IMR-90 (cell line): ENCODE data around the gene GPR183. TPM values are rescaled to one million over a fixed set of nuclear protein-coding genes. Genes with fewer than 3 reads are reported as not detected.

ENCODE experiments used
- ATAC-seq: fragments of 200-7000 bp; cut with Tn5 transposase; 2 replicates; pipeline ENCODE4 v1.9.1; 2020; ENCODE audit warnings: low read depth, mild to moderate bottlenecking, moderate library complexity
- BruUV-seq: library from RNA; stranded (reverse); fragments of 400-500 nt; replicated peaks from 2 replicates; lab custom pipeline; 2021; lab: Mats Ljungman, UMichigan
- CTCF ChIA-PET: fragments of 300-600 bp; formaldehyde crosslinking; extraction: SDS; loops from one replicate; lab custom pipeline; 2021; ENCODE audit warnings: antibody characterized with exemption; lab: Yijun Ruan, JAX
- POLR2A ChIA-PET: fragments of 300-600 bp; sonication (Branson Sonifier 250); formaldehyde crosslinking; loops from one replicate; lab custom pipeline; 2022; ENCODE audit warnings: antibody characterized with exemption; ENCODE audit not compliant: unreplicated experiment; lab: Charles Lee
- DNase-seq: peaks from one replicate; pipeline ENCODE4 v3.0.0; 2013
- H2AFZ ChIP-seq: replicated peaks from 2 replicates; pipeline ENCODE3; 2013; ENCODE audit warnings: low read length, mild to moderate bottlenecking; ENCODE audit not compliant: poor library complexity
- H2AK5ac ChIP-seq: 2 replicates; pipeline ENCODE4 v1.6.1; 2013; ENCODE audit warnings: low read depth, low read length, inconsistent platforms
- H2AK9ac ChIP-seq: replicated peaks from 2 replicates; pipeline ENCODE3; 2013; ENCODE audit warnings: mild to moderate bottlenecking, low read depth, low read length, moderate library complexity; ENCODE audit not compliant: poor library complexity
- H2BK120ac ChIP-seq: 2 replicates; pipeline ENCODE4 v1.6.1; 2013; ENCODE audit warnings: low read depth, low read length, inconsistent platforms
- H2BK15ac ChIP-seq: 3 replicates; pipeline ENCODE4 v1.6.1; 2013; ENCODE audit warnings: low read depth, low read length, inconsistent platforms
- H2BK20ac ChIP-seq: 2 replicates; pipeline ENCODE4 v1.6.1; 2013; ENCODE audit warnings: low read depth, mild to moderate bottlenecking, inconsistent platforms, low read length, moderate library complexity
- H2BK5ac ChIP-seq: 2 replicates; pipeline ENCODE4 v1.6.1; 2013; ENCODE audit warnings: mild to moderate bottlenecking, low read depth, low read length, inconsistent platforms; ENCODE audit not compliant: poor library complexity, severe bottlenecking
- H3K14ac ChIP-seq: replicated peaks from 2 replicates; pipeline ENCODE4 v1.6.1; 2013; ENCODE audit warnings: low read depth, low read length, inconsistent platforms
- H3K18ac ChIP-seq: 2 replicates; pipeline ENCODE4 v1.6.1; 2013; ENCODE audit warnings: low read depth, low read length, control low read depth
- H3K23ac ChIP-seq: 2 replicates; pipeline ENCODE4 v1.6.1; 2013; ENCODE audit warnings: low read depth, low read length, inconsistent platforms
- H3K27ac ChIP-seq: 2 replicates; pipeline ENCODE4 v1.5.1; 2013; ENCODE audit warnings: mild to moderate bottlenecking, control low read depth, low read length; ENCODE audit not compliant: insufficient read depth
- H3K27me3 ChIP-seq: 2 replicates; pipeline ENCODE4 v1.6.1; 2013; ENCODE audit warnings: low read length; ENCODE audit not compliant: control insufficient read depth, insufficient read depth
- H3K36me3 ChIP-seq: 2 replicates; pipeline ENCODE4 v1.6.1; 2013; ENCODE audit warnings: low read length, mixed read lengths; ENCODE audit not compliant: control insufficient read depth, insufficient read depth
- H3K4ac ChIP-seq: 2 replicates; pipeline ENCODE4 v1.6.1; 2013; ENCODE audit warnings: low read depth, low read length, inconsistent platforms
- H3K4me1 ChIP-seq: 2 replicates; pipeline ENCODE4 v1.6.1; 2013; ENCODE audit warnings: low read length, mixed read lengths; ENCODE audit not compliant: control insufficient read depth, insufficient read depth
- H3K4me2 ChIP-seq: 2 replicates; pipeline ENCODE4 v1.6.1; 2013; ENCODE audit warnings: low read depth, mild to moderate bottlenecking, control low read depth, low read length, moderate library complexity
- H3K4me3 ChIP-seq: 2 replicates; pipeline ENCODE4 v1.5.1; 2013; ENCODE audit warnings: low read depth, mild to moderate bottlenecking, control low read depth, low read length, moderate library complexity; ENCODE audit not compliant: insufficient read depth
- H3K56ac ChIP-seq: 2 replicates; pipeline ENCODE4 v1.6.1; 2013; ENCODE audit warnings: low read length, inconsistent platforms; ENCODE audit not compliant: insufficient read depth; ENCODE audit errors: extremely low read depth
- H3K79me1 ChIP-seq, 2 experiments: 2 replicates each; pipeline ENCODE4 v1.6.1; 2013; ENCODE audit warnings: low read length in 2 of 2, inconsistent platforms in 1 of 2, low read depth in 1 of 2
- H3K9ac ChIP-seq: 2 replicates; pipeline ENCODE4 v1.6.1; 2013; ENCODE audit warnings: low read depth, low read length, control low read depth
- H3K9me1 ChIP-seq: 2 replicates; pipeline ENCODE4 v1.6.1; 2013; ENCODE audit warnings: low read length, inconsistent platforms; ENCODE audit not compliant: insufficient read depth
- H3K9me3 ChIP-seq: 2 replicates; pipeline ENCODE4 v1.6.1; 2013; ENCODE audit warnings: low read length; ENCODE audit not compliant: control insufficient read depth, insufficient read depth
- H4K20me1 ChIP-seq: 2 replicates; pipeline ENCODE4 v1.6.1; 2013; ENCODE audit warnings: low read length, inconsistent platforms; ENCODE audit not compliant: insufficient read depth
- H4K5ac ChIP-seq: 2 replicates; pipeline ENCODE4 v1.6.1; 2013; ENCODE audit warnings: mild to moderate bottlenecking, low read depth, low read length, control low read depth
- H4K8ac ChIP-seq, 2 experiments: 2 replicates each; pipeline ENCODE4 v1.6.1; 2013; ENCODE audit warnings: low read depth in 2 of 2, low read length in 2 of 2, control low read depth in 1 of 2, inconsistent platforms in 1 of 2
- H4K91ac ChIP-seq: 2 replicates; pipeline ENCODE4 v1.6.1; 2013; ENCODE audit warnings: low read depth, low read length, inconsistent platforms; ENCODE audit not compliant: insufficient read depth
- BHLHE40 ChIP-seq: fragments of 150-350 bp; IDR thresholded peaks from 2 replicates; pipeline ENCODE4 v1.6.1; 2016; ENCODE audit warnings: mild to moderate bottlenecking, low read depth, low read length
- CTCF ChIP-seq: conservative IDR thresholded peaks from 2 replicates; pipeline ENCODE4 v1.5.1; 2012; ENCODE audit warnings: mild to moderate bottlenecking, low read depth, low read length, improper control_type of control experiment
- ELK1 ChIP-seq: fragments of 150-350 bp; IDR thresholded peaks from 2 replicates; pipeline ENCODE4 v1.6.1; 2016; ENCODE audit warnings: low read depth, mild to moderate bottlenecking, low read length, moderate library complexity, borderline replicate concordance
- FOS ChIP-seq: fragments of 150-350 bp; IDR thresholded peaks from 2 replicates; pipeline ENCODE4 v1.6.1; 2016; ENCODE audit warnings: low read depth, low read length
- MAFK ChIP-seq: IDR thresholded peaks from 2 replicates; pipeline ENCODE4 v1.6.1; 2012; ENCODE audit warnings: low read depth, low read length, improper control_type of control experiment
- POLR2A ChIP-seq: IDR thresholded peaks from 2 replicates; pipeline ENCODE4 v1.6.1; 2012; ENCODE audit warnings: mild to moderate bottlenecking, low read depth, low read length
- RCOR1 ChIP-seq: IDR thresholded peaks from 2 replicates; pipeline ENCODE4 v1.6.1; 2012; ENCODE audit warnings: mild to moderate bottlenecking, low read length, improper control_type of control experiment; ENCODE audit not compliant: insufficient replicate concordance
- SMC3 ChIP-seq: fragments of 150-350 bp; IDR thresholded peaks from 2 replicates; pipeline ENCODE4 v1.6.1; 2016; ENCODE audit warnings: low read depth, mild to moderate bottlenecking, antibody characterized with exemption, low read length, moderate library complexity
- WGBS, 2 experiments: methylation state at CpG; one replicate each; pipeline versions ENCODE4 v1.1.5 to v1.1.7; 2013; ENCODE audit warnings: missing lambda C conversion rate in 2 of 2; ENCODE audit not compliant: insufficient read length in 1 of 2; ENCODE audit errors: extremely low coverage in 2 of 2; 5-methylcytosine and 5-hydroxymethylcytosine counted together
- dilution Hi-C: fragments of 300-500 bp; cut with HindIII; formaldehyde crosslinking; loops from one replicate; pipeline ENCODE4 v1.14.3; 2018; ENCODE audit warnings: low sequenced_read_pairs; ENCODE audit not compliant: unreplicated experiment
- in situ Hi-C: fragments of 300-500 bp; cut with MboI; formaldehyde crosslinking; loops from 3 replicates; pipeline ENCODE4 v1.14.3; 2019; ENCODE audit warnings: low sequenced_read_pairs, inconsistent platforms, mixed read lengths
- intact Hi-C: fragments of 100-400 bp; cut with micrococcal nuclease; formaldehyde crosslinking; loops from 2 replicates; pipeline ENCODE4 v1.10.0; 2022
- polyA plus RNA-seq, 3 experiments: library from polyadenylated mRNA; depleted of rRNA; stranded (reverse); fragments of >200 nt; gene quantifications; 2 replicates each; pipeline ENCODE4 v1.2.3, GENCODE V29; 2012; ENCODE audit warnings: low replicate concordance in 1 of 3
- total RNA-seq: library from RNA; depleted of rRNA; stranded (reverse); fragments of >200 nt; gene quantifications from 2 replicates; pipeline ENCODE4 v1.2.3, GENCODE V29; 2012

Gene GPR183
- total and polyA plus RNA-seq, 2 of the 4 experiments (the other 2 are of a cell fraction), result 0.18 to 0.31 TPM

GRCh38 chr13:99282264-99283231 lies 24.7 kb downstream of the GPR183 start:
- TF ChIP-seq CTCF, result no peak
- no peak for TF ChIP-seq FOS
- peak; percentile 86 for TF ChIP-seq MAFK
- no peak for TF ChIP-seq POLR2A
- no peak for TF ChIP-seq RCOR1
- no peak for TF ChIP-seq SMC3
- no peak for TF ChIP-seq ELK1
- TF ChIP-seq BHLHE40, result no peak
- dilution Hi-C loops (no loop called here), intact Hi-C loops (no loop called here), in situ Hi-C loops (no loop called here)
- H4K20me1 ChIP-seq, result no peaks in the 10 kb centered on the region
- no peak overlapping the region for H3K4ac ChIP-seq
- H2BK20ac ChIP-seq, result no peak overlapping the region
- no peak overlapping the region for H2BK120ac ChIP-seq
- no peak overlapping the region for H3K23ac ChIP-seq
- no peaks in the 10 kb centered on the region; the same call in 1 of the 2 replicates for H3K36me3 ChIP-seq
- ChIA-PET CTCF (interaction anchor here (0.9 kb wide), 1 partner anchor 13 kb away, joined by 4 read pairs; no protein-coding TSS in a partner anchor), POLR2A (no interaction called here)
- H3K9me3 ChIP-seq, result no peaks in the 10 kb centered on the region
- no peak overlapping the region for H4K5ac ChIP-seq
- H4K91ac ChIP-seq, result no peak overlapping the region
- no peak overlapping the region for H3K9ac ChIP-seq
- no peak overlapping the region for H2AK9ac ChIP-seq
- no peak overlapping the region for H3K14ac ChIP-seq
- DNase-seq (no peak), ATAC-seq (no peak; the same call in 1 of the 2 replicates)
- no peak overlapping the region for H2AFZ ChIP-seq
- no peak overlapping the region for H3K18ac ChIP-seq
- H3K27ac ChIP-seq, result no peak overlapping the region
- H3K27me3 ChIP-seq, result no peaks in the 10 kb centered on the region
- no peaks in the 10 kb centered on the region for H3K9me1 ChIP-seq
- no peak overlapping the region for H2BK15ac ChIP-seq
- no peak overlapping the region for H2AK5ac ChIP-seq
- peaks cover 6% of the 10 kb centered on the region; the same call in 1 of the 2 replicates for H3K4me1 ChIP-seq
- H3K4me2 ChIP-seq, result no peak overlapping the region
- WGBS, 2 experiments, result no CpG with 5 or more reads among the region's 1 CpG
- H4K8ac ChIP-seq, result no peak overlapping the region
- no peak overlapping the region for H2BK5ac ChIP-seq
- no TSS peak for BruUV-seq
- H3K4me3 ChIP-seq, result no peak overlapping the region
- H3K79me1 ChIP-seq, result peaks cover 6 to 9% of the 10 kb centered on the region in 2 experiments; a peak in 2 of 4 replicates
- no peak overlapping the region for H3K56ac ChIP-seq
